A172 (cell line): ENCODE data around the gene TRAF3IP1. TPM values are rescaled to one million over a fixed set of nuclear protein-coding genes. Genes with fewer than 3 reads are reported as not detected.

Experiments used
- DNase-seq: peaks from one replicate; pipeline ENCODE4 v3.0.0-alpha.2; 2015; ENCODE audit warnings: low spot score
- total RNA-seq: library from RNA; depleted of rRNA; stranded (reverse); fragments of >200 nt; shearing (Covaris generic); gene quantifications from 2 replicates; pipeline ENCODE4 v1.2.3, GENCODE V29; 2014; rRNA removed

Gene TRAF3IP1
- total RNA-seq, 1 experiment from 2014 or later = 17.9 TPM

DNA sequence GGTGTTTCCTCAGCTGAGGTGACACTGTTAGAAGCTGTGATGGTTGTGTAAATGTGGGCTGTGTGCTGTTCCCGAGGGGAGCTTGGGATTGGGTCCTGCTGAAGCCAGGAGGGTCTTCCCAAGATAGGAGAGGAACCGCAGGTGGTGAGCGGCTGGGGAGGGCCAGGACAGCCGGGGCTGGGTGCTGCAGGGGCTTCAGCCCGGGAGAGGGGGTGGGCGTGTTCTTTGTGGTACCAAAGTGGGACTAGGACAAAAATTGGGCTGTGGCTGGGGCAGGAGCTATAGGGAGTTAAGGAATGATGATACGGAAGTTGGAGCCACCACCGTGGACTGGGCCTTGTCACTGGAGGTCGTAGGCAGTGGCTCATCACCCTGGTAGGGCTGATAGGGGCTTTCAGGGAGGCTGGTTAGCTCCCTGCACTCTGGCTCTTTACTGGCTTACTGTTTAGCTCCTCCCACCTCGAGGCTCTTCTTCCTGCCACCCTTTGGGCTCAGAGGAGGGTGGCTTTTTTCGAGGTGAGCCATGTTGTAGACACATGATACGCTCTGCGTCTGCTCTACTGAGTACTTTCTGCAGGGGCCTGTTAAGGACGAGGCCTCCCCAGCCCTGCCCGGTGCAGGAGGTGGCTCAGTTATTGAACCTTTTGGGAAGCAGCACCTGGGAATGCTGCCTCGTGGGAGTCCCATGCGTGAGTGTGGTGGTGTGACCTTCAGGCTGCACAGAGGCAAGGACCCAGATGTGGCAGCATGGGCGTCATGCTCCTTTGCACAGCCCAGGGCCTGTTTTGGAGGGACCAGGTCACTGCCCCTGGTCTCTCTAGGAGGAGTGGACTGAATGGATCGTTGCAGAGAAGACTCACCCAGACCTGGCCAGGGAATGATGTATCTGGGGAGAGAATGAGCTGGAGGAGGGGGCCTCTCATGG lies 128.0 kb downstream of the TRAF3IP1 start:
- DNase-seq = no peak

DNA sequence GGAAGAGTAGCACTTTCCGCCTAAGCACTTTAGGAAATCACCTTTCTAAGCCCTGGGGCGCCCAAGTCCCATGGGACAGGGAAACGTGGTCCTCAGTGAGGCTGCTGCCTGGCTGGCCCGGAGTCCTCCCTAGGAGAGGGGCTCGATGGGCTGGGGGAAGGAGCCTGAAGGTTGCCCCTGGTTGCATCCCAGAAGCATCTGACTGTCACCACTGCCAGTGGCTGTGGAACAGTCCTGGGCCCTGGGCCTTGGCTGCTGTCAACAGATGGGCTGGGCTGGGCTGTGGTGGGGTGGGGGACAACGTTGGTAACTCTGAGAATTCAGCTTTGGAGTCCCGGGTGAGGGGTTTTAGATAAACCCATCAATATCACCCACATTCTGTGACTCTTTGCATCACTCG lies 128.9 kb downstream of the TRAF3IP1 start:
- no peak for DNase-seq

DNA sequence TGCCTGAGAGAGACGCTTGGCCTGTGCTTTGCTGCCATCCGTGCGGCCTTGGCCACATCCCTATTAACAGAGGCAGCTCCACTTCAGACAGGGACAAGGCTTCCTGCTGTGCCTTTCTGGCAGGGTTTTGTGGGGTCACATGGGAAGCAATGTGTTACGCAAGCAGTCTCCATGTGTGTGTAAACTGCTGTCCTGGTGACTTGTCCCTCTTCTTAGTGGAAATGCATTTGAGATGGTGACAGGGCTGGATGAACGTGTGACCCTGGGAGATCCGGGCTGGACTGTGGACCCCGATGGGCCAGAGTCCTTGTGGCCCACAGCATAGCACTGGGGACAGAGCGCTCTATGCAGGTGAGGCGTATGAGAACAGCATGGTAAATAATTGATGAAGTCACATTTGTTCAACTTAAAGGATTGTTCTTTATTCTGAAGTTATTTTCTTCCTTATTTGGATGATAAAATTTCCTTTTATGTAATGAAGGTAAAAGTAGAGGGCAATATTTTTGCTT lies 129.6 kb downstream of the TRAF3IP1 start:
- DNase-seq = no peak

DNA sequence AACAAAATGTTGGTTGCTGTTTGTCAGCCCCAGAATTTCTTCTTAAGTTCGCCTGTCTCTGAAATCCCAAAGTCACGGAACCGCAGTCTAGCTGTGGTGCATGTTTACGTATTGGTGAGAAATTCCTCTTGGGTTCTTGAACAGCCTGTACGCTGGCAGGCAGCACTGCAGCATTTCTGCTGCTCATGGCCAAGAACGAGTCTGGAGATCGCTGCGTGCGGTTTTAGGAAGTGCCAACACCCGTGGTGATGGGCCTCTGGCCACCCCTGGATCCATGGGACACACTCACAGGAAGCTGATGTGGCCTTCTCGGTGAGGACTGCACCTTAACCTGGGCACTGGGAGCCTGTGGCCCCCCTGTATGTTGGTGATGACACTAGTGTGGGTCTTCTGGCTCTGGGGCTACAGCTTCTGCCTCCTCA lies 130.1 kb downstream of the TRAF3IP1 start:
- no peak for DNase-seq

Other genes starting within 250 kb of the TRAF3IP1 start
- gene ESPNL, start 220.2 kb upstream of the TRAF3IP1 start, total RNA-seq = 0.29 TPM in 1 of 2 replicates, not detected in the other
- gene KLHL30, start 181.8 kb upstream of the TRAF3IP1 start, total RNA-seq = 6.3 and 7.4 TPM in 2 replicates
- gene ERFE, start 161.5 kb upstream of the TRAF3IP1 start, total RNA-seq = 25.3 and 31.3 TPM in 2 replicates
- gene ILKAP, start 116.8 kb upstream of the TRAF3IP1 start, total RNA-seq = 21.2 and 22.2 TPM in 2 replicates
- 28.6 and 31.7 TPM in 2 replicates for gene HES6, start 80.5 kb upstream of the TRAF3IP1 start, total RNA-seq
- gene PER2, start 31.9 kb upstream of the TRAF3IP1 start, total RNA-seq = 1.4 and 1.6 TPM in 2 replicates
- 43.2 and 46.8 TPM in 2 replicates for gene ASB1, start 106.4 kb downstream of the TRAF3IP1 start, total RNA-seq